ENCODE data around the gene SUGCT. TPM values are rescaled to one million over a fixed set of nuclear protein-coding genes. Genes with fewer than 3 reads are reported as not detected.

SUGCT gene
- total and polyA plus RNA-seq, 2 of the 8 experiments (the other 6 are each of a cell fraction or from before 2014, with no cell fraction given), result 2.8 to 5.4 TPM

DNA sequence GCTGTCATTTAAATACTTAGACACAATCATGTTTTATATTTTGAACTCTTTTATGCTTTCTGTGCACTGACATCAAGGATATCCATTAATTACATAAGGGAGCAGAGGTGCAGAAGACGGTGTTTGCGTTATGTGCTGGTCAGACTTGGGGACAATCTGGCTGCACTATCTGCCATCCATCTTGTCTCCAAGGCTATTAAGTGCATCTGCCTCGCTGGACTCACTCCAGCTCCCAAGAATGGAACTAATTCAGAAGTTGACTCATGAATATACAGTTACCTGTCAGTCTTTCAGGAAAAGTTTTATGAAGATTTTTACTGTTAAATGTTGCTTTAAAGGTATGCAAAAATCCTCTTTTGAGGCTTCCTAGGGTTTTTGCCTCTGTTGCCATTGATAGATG lies 391.0 kb downstream of the SUGCT start (continued):
- TF ChIP-seq, protein P1, sequence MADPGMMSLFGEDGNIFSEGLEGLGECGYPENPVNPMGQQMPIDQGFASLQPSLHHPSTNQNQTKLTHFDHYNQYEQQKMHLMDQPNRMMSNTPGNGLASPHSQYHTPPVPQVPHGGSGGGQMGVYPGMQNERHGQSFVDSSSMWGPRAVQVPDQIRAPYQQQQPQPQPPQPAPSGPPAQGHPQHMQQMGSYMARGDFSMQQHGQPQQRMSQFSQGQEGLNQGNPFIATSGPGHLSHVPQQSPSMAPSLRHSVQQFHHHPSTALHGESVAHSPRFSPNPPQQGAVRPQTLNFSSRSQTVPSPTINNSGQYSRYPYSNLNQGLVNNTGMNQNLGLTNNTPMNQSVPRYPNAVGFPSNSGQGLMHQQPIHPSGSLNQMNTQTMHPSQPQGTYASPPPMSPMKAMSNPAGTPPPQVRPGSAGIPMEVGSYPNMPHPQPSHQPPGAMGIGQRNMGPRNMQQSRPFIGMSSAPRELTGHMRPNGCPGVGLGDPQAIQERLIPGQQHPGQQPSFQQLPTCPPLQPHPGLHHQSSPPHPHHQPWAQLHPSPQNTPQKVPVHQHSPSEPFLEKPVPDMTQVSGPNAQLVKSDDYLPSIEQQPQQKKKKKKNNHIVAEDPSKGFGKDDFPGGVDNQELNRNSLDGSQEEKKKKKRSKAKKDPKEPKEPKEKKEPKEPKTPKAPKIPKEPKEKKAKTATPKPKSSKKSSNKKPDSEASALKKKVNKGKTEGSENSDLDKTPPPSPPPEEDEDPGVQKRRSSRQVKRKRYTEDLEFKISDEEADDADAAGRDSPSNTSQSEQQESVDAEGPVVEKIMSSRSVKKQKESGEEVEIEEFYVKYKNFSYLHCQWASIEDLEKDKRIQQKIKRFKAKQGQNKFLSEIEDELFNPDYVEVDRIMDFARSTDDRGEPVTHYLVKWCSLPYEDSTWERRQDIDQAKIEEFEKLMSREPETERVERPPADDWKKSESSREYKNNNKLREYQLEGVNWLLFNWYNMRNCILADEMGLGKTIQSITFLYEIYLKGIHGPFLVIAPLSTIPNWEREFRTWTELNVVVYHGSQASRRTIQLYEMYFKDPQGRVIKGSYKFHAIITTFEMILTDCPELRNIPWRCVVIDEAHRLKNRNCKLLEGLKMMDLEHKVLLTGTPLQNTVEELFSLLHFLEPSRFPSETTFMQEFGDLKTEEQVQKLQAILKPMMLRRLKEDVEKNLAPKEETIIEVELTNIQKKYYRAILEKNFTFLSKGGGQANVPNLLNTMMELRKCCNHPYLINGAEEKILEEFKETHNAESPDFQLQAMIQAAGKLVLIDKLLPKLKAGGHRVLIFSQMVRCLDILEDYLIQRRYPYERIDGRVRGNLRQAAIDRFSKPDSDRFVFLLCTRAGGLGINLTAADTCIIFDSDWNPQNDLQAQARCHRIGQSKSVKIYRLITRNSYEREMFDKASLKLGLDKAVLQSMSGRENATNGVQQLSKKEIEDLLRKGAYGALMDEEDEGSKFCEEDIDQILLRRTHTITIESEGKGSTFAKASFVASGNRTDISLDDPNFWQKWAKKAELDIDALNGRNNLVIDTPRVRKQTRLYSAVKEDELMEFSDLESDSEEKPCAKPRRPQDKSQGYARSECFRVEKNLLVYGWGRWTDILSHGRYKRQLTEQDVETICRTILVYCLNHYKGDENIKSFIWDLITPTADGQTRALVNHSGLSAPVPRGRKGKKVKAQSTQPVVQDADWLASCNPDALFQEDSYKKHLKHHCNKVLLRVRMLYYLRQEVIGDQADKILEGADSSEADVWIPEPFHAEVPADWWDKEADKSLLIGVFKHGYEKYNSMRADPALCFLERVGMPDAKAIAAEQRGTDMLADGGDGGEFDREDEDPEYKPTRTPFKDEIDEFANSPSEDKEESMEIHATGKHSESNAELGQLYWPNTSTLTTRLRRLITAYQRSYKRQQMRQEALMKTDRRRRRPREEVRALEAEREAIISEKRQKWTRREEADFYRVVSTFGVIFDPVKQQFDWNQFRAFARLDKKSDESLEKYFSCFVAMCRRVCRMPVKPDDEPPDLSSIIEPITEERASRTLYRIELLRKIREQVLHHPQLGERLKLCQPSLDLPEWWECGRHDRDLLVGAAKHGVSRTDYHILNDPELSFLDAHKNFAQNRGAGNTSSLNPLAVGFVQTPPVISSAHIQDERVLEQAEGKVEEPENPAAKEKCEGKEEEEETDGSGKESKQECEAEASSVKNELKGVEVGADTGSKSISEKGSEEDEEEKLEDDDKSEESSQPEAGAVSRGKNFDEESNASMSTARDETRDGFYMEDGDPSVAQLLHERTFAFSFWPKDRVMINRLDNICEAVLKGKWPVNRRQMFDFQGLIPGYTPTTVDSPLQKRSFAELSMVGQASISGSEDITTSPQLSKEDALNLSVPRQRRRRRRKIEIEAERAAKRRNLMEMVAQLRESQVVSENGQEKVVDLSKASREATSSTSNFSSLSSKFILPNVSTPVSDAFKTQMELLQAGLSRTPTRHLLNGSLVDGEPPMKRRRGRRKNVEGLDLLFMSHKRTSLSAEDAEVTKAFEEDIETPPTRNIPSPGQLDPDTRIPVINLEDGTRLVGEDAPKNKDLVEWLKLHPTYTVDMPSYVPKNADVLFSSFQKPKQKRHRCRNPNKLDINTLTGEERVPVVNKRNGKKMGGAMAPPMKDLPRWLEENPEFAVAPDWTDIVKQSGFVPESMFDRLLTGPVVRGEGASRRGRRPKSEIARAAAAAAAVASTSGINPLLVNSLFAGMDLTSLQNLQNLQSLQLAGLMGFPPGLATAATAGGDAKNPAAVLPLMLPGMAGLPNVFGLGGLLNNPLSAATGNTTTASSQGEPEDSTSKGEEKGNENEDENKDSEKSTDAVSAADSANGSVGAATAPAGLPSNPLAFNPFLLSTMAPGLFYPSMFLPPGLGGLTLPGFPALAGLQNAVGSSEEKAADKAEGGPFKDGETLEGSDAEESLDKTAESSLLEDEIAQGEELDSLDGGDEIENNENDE (IDR thresholded peaks at IDR 0.05; ENCODE audit: insufficient replicate concordance, low read length), result no peak
- TF ChIP-seq CTBP2 (IDR thresholded peaks at IDR 0.05; ENCODE audit: borderline replicate concordance, insufficient read depth, insufficient read length, low read length) (no peak), SIN3A (conservative IDR thresholded peaks at IDR 0.05 in 1 of 2, IDR thresholded peaks at IDR 0.05 in 1 of 2; ENCODE audit: low read depth in 1 of 2, low read length in 2 of 2) (no peak), CHD2 (IDR thresholded peaks at IDR 0.05; ENCODE audit: low read length) (no peak), SIRT6 (IDR thresholded peaks at IDR 0.05; ENCODE audit: low read length) (no peak), RNF2 (IDR thresholded peaks at IDR 0.05; ENCODE audit: borderline replicate concordance, low read depth, low read length, missing control alignments, poor library complexity, severe bottlenecking) (no peak)
